Measurements from ENCODE around the gene SERPINB11.
"Not testable (repeated sequence)": the region's sequence is repeated elsewhere in the genome, so short reads cannot be mapped to it uniquely, and the experiment has no call there.

Gene SERPINB11

GRCh38 chr18:63702660-63703059 lies at the start of gene SERPINB11:
TSS of gene SERPINB11 (plus strand) at chr18:63702960. CDS start at chr18:63710194, 7,234 bp downstream.
- no peak for DNase-seq (ENCODE audit: low read depth)

DNA sequence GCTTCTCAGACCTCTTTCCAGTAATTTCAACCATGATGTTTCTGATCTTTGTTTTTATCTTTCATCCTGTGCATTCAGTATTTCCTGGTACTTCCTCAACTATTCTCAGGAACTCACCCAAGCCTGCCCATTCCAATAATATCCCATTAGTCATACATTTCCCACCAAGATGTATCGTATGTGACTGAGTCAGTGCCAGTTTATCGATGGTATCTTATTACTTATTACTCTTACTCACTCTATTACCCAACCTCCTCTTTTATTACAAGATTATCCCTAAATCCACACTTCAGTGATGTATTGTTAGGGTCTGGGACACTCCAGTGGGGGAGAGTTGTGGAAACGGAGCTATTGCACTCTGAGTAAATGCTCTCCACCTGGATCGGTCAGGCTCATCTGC lies 43.8 kb upstream of the SERPINB11 start:
- DNase-seq (ENCODE audit: low read depth), result not testable (repeated sequence)

DNA sequence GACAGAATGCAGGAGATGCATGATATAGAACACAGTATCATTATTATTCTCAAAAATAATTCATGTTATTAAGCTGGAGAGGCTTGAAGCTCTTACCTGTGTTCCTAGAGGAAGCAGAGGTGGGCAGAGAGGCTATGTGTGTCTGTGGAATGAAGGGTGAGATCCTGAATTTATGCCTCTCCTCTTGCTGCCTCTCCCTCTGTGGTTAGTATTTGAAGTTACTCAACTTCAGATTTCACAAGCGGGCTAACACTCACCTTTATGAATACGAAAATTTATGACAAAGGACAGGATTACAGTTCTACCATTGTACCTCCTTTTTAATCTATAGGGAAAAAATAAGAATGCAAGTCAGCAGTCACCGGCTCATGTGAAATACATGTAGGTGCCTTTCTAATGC lies 41.0 kb upstream of the SERPINB11 start, which contains the start of gene SERPINB3:
Gene SERPINB3 (minus strand): TSS at position 144 of the 400 bp plus-strand sequence. CDS start 677 bp downstream, outside the sequence.
- not testable (repeated sequence) for DNase-seq (ENCODE audit: low read depth)

DNA sequence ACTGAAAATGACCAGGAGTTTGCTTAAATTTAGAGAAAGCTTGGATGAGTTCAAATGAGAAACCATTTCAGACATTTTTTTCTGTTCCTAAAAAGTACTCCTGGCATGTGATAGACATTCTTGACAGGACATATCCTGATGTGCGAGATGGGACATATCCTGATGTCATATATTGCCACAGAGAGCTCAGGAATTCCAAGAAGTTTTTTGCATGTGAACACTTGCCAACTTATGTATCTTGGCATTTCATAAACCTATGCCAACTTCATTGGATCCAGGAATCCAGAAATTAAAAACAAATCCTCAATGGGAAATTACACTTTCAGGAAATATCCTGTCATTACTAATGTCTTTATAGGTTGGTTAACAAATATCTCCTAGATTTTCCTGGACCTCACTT lies 38.2 kb upstream of the SERPINB11 start:
- no peak for DNase-seq (ENCODE audit: low read depth)

- DNase-seq (ENCODE audit: low read depth), result no peak
These were observed 26.0 kb upstream of the SERPINB11 start for GRCh38 chr18:63676526-63677323.

- DNase-seq (ENCODE audit: low read depth), result no peak
These were observed 25.1 kb upstream of the SERPINB11 start for GRCh38 chr18:63677500-63678225.

- DNase-seq (ENCODE audit: low read depth), result no peak
These were observed 22.7 kb upstream of the SERPINB11 start for GRCh38 chr18:63679820-63680606.

GRCh38 chr18:63681449-63682340 lies 21.1 kb upstream of the SERPINB11 start:
- DNase-seq (ENCODE audit: low read depth), result no peak

DNA sequence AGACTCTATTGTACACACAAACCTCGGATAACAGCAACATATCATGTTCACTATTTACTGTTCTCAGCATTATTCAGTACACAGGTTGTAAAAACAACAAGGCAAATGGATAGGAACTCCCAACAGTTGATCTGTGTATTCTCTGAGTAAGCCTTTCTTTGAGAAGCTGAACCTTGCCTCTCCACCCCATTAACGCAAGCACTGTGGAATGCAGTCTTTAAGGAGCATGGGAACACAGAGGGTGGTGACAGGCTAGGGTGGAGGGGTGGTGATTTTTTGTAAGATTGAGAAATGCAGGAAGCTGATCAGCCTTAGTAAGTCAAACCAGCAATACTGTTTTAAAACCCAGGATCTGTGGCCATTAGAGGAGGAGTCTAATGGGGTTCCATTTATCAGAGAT lies 19.6 kb upstream of the SERPINB11 start:
- DNase-seq (ENCODE audit: low read depth), result peak; percentile 57

DNA sequence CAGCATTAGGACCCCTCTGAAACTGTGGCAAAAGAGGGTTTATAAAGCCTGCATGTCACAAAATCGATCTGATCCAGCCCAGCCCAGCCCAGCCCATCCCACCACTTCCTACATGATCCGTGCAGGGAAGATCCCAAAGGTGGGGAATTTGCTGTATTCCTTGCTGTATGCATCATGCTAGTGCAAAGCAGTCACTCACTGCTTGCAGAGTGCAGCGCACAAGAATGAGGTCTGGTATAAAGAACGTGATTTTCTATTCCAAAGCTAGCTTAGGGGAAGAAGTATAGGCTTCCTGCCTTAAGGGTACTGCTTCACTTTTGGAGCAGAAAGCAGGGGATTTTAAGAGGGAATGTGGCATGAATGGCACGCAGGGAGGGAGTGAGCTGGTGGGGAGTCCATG lies 18.9 kb upstream of the SERPINB11 start:
- DNase-seq (ENCODE audit: low read depth), result no peak

GRCh38 chr18:63684718-63685117 lies 18.0 kb upstream of the SERPINB11 start:
- DNase-seq (ENCODE audit: low read depth), result no peak

- no peak for DNase-seq (ENCODE audit: low read depth)
These were observed 15.9 kb upstream of the SERPINB11 start for GRCh38 chr18:63686871-63687270.

DNA sequence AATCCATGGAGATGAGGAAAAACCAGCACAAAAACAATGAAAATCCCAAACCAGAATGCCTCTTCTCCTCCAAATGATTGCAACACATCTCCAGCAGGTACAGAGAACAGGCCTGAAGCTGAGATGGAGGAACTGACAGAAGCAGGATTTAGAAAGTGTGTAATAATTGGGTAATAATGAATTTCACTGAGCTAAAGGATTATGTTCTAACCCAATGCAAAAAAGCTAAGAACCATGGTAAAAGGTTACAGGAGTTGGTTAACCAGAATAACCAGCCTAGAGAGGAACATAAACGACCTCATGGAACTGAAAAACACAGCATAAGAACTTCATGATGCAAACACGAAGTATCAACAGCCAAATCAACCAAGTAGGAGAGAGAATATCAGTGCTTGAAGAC lies 13.7 kb upstream of the SERPINB11 start:
- no peak for DNase-seq (ENCODE audit: low read depth)

DNA sequence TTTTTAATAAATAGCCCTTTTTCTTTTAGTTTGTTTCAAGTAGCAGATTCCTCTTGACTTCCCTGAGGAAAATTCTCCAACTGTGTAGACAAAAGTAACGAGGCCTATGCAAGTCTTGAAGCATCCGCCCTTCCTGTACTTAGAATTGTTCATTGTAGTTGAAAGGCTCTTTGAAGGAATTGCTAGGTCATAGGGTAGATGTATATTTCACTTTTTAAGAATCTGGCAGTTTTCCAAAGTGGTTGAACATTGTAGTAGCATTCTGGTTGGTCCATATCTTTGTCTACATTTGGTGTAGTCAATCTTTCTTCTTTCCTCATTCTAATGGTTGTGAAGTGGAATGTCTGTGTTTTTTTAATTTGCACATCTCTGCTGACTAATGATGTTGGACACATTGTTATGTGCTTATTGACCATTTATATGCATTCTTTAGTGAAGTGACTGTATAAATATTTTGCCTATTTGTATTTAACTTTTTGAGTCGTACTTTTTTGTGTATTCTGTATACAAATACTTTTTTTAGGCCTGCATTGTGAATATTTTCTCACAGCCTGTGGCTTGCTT lies 5.6 kb upstream of the SERPINB11 start:
- no peak for DNase-seq (ENCODE audit: low read depth)

- no peak for DNase-seq (ENCODE audit: low read depth)
These were observed 2.3 kb upstream of the SERPINB11 start for GRCh38 chr18:63700501-63700900.

GRCh38 chr18:63701952-63702351 lies 808 bp upstream of the SERPINB11 start:
- DNase-seq (ENCODE audit: low read depth), result no peak

DNA sequence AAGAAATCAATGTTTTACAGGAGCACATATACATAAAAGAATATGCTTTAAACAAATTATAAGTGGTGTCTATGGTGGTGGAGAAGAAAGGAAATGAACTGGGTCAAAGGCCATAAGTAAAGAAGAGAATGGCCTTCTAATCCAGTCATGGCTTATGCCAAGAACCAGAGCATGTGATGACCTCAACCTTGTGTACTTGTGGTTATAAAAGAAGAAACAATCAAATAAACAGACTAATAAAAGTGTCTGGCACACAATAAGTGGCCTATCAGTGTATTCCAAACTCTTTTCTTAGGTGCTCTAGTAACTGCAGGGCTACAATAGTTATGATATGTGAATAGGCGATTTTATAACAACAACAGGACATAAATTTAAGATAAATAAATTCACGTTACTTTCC lies 2.6 kb downstream of the SERPINB11 start:
- no peak for DNase-seq (ENCODE audit: low read depth)

DNA sequence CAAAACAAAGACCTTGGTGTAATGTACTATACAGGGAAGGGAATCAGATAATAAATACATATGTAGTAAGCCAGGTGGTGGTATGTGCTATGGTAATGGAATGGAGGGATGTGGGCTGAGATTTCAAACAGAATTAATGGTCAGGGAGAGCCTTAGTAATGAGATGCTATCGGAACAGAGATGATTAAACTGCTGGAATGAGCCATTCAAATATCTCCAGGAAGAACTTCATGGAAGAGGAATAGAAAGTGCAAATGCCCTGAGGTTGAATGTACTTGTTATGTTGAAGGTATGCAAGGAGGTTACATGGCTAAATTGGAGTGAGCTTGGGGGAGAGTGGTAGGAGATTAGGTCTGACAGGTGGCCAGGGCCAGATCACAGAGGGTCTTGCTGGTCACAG lies 5.1 kb downstream of the SERPINB11 start:
- no peak for DNase-seq (ENCODE audit: low read depth)

GRCh38 chr18:63708650-63709049 lies 5.9 kb downstream of the SERPINB11 start:
- DNase-seq (ENCODE audit: low read depth), result no peak

- DNase-seq (ENCODE audit: low read depth), result no peak
These were observed 23.1 kb downstream of the SERPINB11 start for GRCh38 chr18:63725682-63726480.

Measured in fibroblast of gingiva (primary cell).